ENCODE results near the gene CCDC6.

The CCDC6 gene

DNA sequence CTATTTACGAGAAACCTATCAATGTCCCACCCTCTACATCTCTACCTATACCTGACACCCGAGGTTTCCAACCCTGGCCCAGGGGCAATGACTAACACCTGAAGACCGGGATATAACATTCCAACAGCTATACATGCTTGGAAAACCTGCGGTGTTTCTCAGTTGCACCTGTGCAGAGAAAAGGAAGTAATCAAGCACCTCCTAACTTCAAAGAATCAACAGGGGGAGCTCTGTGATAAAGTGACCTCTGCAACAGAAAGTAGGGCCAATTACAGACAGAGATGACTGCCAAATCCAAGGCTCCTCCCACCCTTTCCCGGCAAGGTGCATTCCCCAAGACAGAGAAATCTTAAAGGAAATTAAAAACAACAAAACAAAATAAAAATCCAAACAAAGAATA lies 41.3 kb downstream of the CCDC6 start:
- no peaks in the 10 kb centered on the region for H3K36me3 ChIP-seq (ENCODE audit: low read length)
- peak overlapping the region; percentile 9 for H3K4me2 ChIP-seq (ENCODE audit: low read depth, low read length, poor library complexity, severe bottlenecking)
- peaks cover 98% of the 10 kb centered on the region for H3K79me2 ChIP-seq (ENCODE audit: insufficient read depth, low read length)
- H2AFZ ChIP-seq (ENCODE audit: low read depth, low read length, severe bottlenecking), result no peak overlapping the region
- no peak for TF ChIP-seq EZH2phosphoT487 (conservative IDR thresholded peaks at IDR 0.05; ENCODE audit: low read length)
- TF ChIP-seq, protein P1, sequence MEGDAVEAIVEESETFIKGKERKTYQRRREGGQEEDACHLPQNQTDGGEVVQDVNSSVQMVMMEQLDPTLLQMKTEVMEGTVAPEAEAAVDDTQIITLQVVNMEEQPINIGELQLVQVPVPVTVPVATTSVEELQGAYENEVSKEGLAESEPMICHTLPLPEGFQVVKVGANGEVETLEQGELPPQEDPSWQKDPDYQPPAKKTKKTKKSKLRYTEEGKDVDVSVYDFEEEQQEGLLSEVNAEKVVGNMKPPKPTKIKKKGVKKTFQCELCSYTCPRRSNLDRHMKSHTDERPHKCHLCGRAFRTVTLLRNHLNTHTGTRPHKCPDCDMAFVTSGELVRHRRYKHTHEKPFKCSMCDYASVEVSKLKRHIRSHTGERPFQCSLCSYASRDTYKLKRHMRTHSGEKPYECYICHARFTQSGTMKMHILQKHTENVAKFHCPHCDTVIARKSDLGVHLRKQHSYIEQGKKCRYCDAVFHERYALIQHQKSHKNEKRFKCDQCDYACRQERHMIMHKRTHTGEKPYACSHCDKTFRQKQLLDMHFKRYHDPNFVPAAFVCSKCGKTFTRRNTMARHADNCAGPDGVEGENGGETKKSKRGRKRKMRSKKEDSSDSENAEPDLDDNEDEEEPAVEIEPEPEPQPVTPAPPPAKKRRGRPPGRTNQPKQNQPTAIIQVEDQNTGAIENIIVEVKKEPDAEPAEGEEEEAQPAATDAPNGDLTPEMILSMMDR (IDR thresholded peaks at IDR 0.05; ENCODE audit: insufficient read depth, low read length, poor library complexity, severe bottlenecking), result peak; percentile 58
- H4K20me1 ChIP-seq (ENCODE audit: low read depth, low read length), result peaks cover 21% of the 10 kb centered on the region; the same call in 1 of the 2 replicates
- H3K9me2 ChIP-seq (replicated peaks; ENCODE audit: insufficient read depth, low read length), result no peaks in the 10 kb centered on the region
- H3K9me3 ChIP-seq (ENCODE audit: insufficient read depth, low read length), result no peaks in the 10 kb centered on the region
- H3K27ac ChIP-seq (ENCODE audit: low read depth, low read length), result no peak overlapping the region
- H3F3A ChIP-seq (ENCODE audit: insufficient read depth), result no peaks in the 10 kb centered on the region; the same call in 1 of the 2 replicates
- H3K27me3 ChIP-seq (ENCODE audit: low read length), result no peaks in the 10 kb centered on the region
- H3K9ac ChIP-seq (ENCODE audit: low read length), result no peak overlapping the region
- no peak overlapping the region for H3K4me3 ChIP-seq (ENCODE audit: insufficient read depth, low read length, poor library complexity, severe bottlenecking)

DNA sequence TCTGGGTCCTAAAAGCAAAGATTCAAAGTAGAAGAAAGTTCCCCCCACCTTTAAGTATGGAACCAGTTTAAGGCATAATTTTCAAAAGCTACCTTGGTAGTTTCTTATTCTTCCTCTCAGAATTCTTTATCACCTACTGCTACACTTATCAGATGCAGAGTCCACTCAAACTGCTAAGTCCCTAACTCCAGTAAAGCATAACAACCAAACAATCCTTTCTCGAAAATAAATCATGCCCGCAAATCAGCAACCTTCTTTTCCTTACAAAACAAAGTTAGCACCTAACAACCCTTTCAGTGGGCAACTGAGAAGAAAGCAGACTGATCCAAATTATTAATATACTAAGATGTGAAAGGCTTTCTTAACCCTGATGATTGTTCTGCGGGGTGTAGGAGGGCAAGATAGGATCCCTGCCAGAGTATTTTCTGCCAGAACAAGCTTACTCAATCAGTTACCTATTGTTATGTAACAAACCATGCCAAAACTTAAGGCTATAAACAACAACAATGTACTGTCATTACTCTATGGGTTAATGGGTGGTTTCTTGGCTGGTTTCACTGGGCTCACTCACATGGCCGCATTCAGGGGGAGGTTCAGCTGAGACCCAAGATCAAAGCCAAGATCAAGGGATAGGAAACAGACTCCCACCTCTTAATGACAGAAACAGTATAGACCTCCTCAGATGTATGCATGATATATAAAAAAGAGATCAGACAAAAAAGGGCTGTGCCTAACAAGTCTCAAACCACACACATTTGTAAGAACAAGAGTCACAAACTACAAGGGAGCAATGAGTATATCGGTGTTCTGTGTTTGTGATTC lies 42.0 kb downstream of the CCDC6 start:
- Histone ChIP-seq H3K36me3 (ENCODE audit: low read length) (no peaks in the 10 kb centered on the region), H3K4me3 (ENCODE audit: insufficient read depth, low read length, poor library complexity, severe bottlenecking) (no peak overlapping the region), H4K20me1 (ENCODE audit: low read depth, low read length) (peaks cover 17% of the 10 kb centered on the region; the same call in 1 of the 2 replicates)

DNA sequence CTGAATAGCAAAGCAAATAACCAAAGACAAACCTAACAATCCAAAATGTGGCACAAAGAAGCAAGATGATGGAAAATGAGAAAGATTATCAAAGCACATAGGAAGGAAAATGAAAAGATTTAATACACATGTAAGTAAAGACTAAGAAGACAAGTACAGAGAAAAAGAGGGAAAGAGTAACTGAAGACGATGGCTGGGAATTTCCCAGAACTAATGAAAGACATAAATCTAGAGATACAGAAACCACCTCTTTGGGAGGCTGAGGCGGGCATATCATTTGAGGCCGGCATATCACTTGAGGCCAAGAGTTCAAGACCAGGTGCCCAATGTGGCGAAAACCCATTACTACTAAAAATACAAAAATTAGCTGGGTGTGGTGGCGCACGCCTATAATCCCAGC lies 46.8 kb downstream of the CCDC6 start:
- no peak overlapping the region for H3K27ac ChIP-seq (ENCODE audit: low read depth, low read length)
- no peaks in the 10 kb centered on the region for H3K9me2 ChIP-seq (replicated peaks; ENCODE audit: insufficient read depth, low read length)
- H3K36me3 ChIP-seq (ENCODE audit: low read length), result no peaks in the 10 kb centered on the region
- H3K79me2 ChIP-seq (ENCODE audit: insufficient read depth, low read length), result peaks cover 99% of the 10 kb centered on the region
- H3K27me3 ChIP-seq (ENCODE audit: low read length), result no peaks in the 10 kb centered on the region
- peaks cover 14% of the 10 kb centered on the region; the same call in 1 of the 2 replicates for H4K20me1 ChIP-seq (ENCODE audit: low read depth, low read length)
- H3K4me2 ChIP-seq (ENCODE audit: low read depth, low read length, poor library complexity, severe bottlenecking), result no peak overlapping the region
- no peaks in the 10 kb centered on the region for H3K9me3 ChIP-seq (ENCODE audit: insufficient read depth, low read length)
- H3K9ac ChIP-seq (ENCODE audit: low read length), result no peak overlapping the region
- H2AFZ ChIP-seq (ENCODE audit: low read depth, low read length, severe bottlenecking), result no peak overlapping the region
- H3K4me3 ChIP-seq (ENCODE audit: insufficient read depth, low read length, poor library complexity, severe bottlenecking), result no peak overlapping the region
- no peaks in the 10 kb centered on the region; the same call in 1 of the 2 replicates for H3F3A ChIP-seq (ENCODE audit: insufficient read depth)
- no peak for TF ChIP-seq EZH2phosphoT487 (conservative IDR thresholded peaks at IDR 0.05; ENCODE audit: low read length)
- TF ChIP-seq, protein P1 (IDR thresholded peaks at IDR 0.05; ENCODE audit: insufficient read depth, low read length, poor library complexity, severe bottlenecking), result no peak

More for the DNA sequence above, 42.0 kb downstream of the CCDC6 start:
- no peaks in the 10 kb centered on the region for H3K27me3 ChIP-seq (ENCODE audit: low read length)
- H3K27ac ChIP-seq (ENCODE audit: low read depth, low read length), result peak overlapping the region; percentile 6; the same call in 1 of the 2 replicates
- H3F3A ChIP-seq (ENCODE audit: insufficient read depth), result no peaks in the 10 kb centered on the region; the same call in 1 of the 2 replicates
- no peaks in the 10 kb centered on the region for H3K9me2 ChIP-seq (replicated peaks; ENCODE audit: insufficient read depth, low read length)
- peaks cover 98% of the 10 kb centered on the region for H3K79me2 ChIP-seq (ENCODE audit: insufficient read depth, low read length)
- no peaks in the 10 kb centered on the region for H3K9me3 ChIP-seq (ENCODE audit: insufficient read depth, low read length)
- H3K9ac ChIP-seq (ENCODE audit: low read length), result no peak overlapping the region
- H2AFZ ChIP-seq (ENCODE audit: low read depth, low read length, severe bottlenecking), result no peak overlapping the region
- H3K4me2 ChIP-seq (ENCODE audit: low read depth, low read length, poor library complexity, severe bottlenecking), result no peak overlapping the region
- TF ChIP-seq EZH2phosphoT487 (conservative IDR thresholded peaks at IDR 0.05; ENCODE audit: low read length), result no peak
- TF ChIP-seq, protein P1 (IDR thresholded peaks at IDR 0.05; ENCODE audit: insufficient read depth, low read length, poor library complexity, severe bottlenecking), result no peak
